ENCODE data around the gene ZNF662.

DNA sequence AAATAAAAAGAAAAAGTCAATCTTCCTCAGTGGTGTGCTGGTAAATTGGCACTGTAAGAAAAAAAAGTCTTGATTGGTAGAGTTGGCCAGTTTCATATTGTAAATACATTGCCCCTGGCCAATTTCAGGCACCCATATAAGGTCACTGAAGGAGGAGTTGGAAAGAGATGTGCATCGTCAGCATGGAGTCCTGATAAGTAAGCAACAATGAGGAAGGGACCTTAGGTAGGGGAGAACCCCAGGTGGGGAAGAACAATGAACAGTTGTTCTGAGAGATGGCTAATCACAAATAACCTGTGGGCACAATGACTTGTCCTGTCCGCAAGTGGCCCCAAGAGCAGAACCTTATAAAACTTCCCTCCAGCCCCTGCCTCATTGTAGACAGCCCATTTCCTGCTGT, 21.6 kb upstream of the ZNF662 start:
- TF ChIP-seq EZH2phosphoT487 (IDR thresholded peaks at IDR 0.05; ENCODE audit: insufficient read depth, low read depth), result no peak
- TF ChIP-seq EZH2 (IDR thresholded peaks at IDR 0.05; ENCODE audit: insufficient read depth, poor library complexity, severe bottlenecking), result no peak
